Nephron (organoid): Measurements from ENCODE around the gene MFRP.

Source experiments
- H3K27ac Mint-ChIP-seq, 3 experiments: 2 replicates each; pipeline ENCODE4 v1.8.0; 2020; ENCODE audit warnings: mixed read lengths in 3 of 3, mild to moderate bottlenecking in 2 of 3, moderate library complexity in 1 of 3
- H3K27me3 Mint-ChIP-seq: 2 replicates; pipeline ENCODE4 v1.8.0; 2021; ENCODE audit warnings: low read depth, mild to moderate bottlenecking, moderate library complexity, mixed read lengths
- H3K36me3 Mint-ChIP-seq: 2 replicates; pipeline ENCODE4 v1.8.0; 2020; ENCODE audit warnings: low read depth, mixed read lengths
- H3K4me1 Mint-ChIP-seq: 2 replicates; pipeline ENCODE4 v1.8.0; 2020; ENCODE audit warnings: mixed read lengths
- H3K4me3 Mint-ChIP-seq, 3 experiments: 2 replicates each; pipeline ENCODE4 v1.8.0; 2020; ENCODE audit warnings: mild to moderate bottlenecking in 3 of 3, mixed read lengths in 3 of 3, moderate library complexity in 2 of 3
- H3K9me3 Mint-ChIP-seq: 2 replicates; pipeline ENCODE4 v1.8.0; 2020; ENCODE audit warnings: mixed read lengths
- TF ChIP-seq, protein P1 (sequence below), 3 experiments: fragments of 200-600 bp; sonication (generic); IDR thresholded peaks; one replicate each; pipeline ENCODE4 v1.5.0; 2021; ENCODE audit warnings: antibody characterized with exemption in 3 of 3; ENCODE audit not compliant: unreplicated experiment in 3 of 3

The MFRP gene

GRCh38 chr11:119361056-119361787 is 14.7 kb upstream of the MFRP start:
- TF ChIP-seq, protein P1, sequence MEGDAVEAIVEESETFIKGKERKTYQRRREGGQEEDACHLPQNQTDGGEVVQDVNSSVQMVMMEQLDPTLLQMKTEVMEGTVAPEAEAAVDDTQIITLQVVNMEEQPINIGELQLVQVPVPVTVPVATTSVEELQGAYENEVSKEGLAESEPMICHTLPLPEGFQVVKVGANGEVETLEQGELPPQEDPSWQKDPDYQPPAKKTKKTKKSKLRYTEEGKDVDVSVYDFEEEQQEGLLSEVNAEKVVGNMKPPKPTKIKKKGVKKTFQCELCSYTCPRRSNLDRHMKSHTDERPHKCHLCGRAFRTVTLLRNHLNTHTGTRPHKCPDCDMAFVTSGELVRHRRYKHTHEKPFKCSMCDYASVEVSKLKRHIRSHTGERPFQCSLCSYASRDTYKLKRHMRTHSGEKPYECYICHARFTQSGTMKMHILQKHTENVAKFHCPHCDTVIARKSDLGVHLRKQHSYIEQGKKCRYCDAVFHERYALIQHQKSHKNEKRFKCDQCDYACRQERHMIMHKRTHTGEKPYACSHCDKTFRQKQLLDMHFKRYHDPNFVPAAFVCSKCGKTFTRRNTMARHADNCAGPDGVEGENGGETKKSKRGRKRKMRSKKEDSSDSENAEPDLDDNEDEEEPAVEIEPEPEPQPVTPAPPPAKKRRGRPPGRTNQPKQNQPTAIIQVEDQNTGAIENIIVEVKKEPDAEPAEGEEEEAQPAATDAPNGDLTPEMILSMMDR (IDR thresholded peaks at IDR 0.05; ENCODE audit: unreplicated experiment in 3 of 3) = no peak
- Mint-ChIP-seq H3K36me3 (peaks cover 31% of the 10 kb centered on the region), H3K27ac (peak overlapping the region; percentile 74 to 90 (median 83)), H3K27me3 (peaks cover 47% of the 10 kb centered on the region), H3K4me1 (peaks cover 68% of the 10 kb centered on the region), H3K9me3 (no peaks in the 10 kb centered on the region), H3K4me3 (peak overlapping the region; percentile 77 to 87 (median 82))

DNA sequence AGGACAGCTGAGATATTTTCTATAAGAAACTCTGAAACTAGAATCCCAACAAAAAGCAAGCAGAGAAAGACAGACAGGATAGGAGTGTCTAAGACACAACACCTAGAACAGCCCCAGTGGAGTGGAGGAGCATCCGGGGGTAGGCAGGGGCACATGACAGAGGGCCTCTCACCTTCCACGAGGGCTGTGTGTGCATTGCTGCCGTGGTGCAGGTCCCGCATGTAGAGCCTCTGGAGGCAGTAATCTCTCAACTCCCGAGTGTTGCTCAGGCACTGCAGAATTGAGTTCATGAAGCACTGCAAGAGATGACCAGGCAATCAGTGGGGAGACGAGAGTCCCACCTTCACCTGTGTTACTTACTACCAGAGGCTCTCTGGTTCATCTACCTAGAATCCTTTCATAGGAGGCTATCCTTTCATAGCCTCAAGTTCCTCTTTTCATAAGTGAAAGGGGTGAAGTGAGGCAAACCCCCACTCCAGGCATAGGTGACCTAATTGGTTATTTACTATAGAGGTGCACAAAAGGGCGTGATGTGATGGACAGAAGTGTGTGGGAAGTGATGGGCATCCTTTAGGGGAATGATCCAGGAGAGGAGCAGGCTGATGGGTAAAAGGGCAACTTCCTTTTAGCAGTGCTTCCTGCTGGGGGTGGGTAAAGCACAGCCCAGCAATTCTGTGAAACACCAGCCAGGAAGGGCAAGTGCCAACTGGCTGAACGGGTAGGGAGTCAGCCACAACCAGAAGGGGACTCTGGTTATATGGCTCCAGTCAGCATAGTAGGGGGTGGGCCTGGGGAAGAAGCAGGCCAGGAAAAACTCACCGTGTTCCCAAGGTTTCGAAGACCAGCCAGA is 13.1 kb upstream of the MFRP start:
- no peaks in the 10 kb centered on the region for H3K9me3 Mint-ChIP-seq

DNA sequence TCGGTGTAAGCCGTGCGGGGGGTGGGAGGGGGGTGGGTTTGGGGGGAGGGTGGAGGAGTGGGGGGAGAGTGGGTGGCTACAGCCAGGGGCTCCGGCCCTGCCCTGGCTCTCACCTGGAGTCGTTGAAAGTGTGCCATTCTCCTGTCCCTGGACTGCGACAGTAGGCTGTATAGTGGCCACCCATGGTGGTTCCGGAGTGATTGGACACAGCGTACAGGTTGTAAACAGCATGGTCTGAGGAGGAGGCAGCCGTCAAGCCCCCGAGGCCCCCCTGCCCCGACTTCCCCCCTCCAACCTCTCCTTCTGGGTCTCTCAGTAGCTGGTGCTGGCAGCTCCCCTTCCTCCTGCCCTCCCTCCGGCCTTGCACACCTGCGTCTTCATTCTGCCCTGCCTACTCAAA is 10.6 kb upstream of the MFRP start:
- TF ChIP-seq, protein P1 (IDR thresholded peaks at IDR 0.05; ENCODE audit: unreplicated experiment in 3 of 3) = no peak
- Mint-ChIP-seq H3K4me3 (peak overlapping the region; percentile 74 to 75 (median 75)), H3K27me3 (peaks cover 32% of the 10 kb centered on the region), H3K27ac (peak overlapping the region in 1 of 3 experiments; percentile 73), H3K36me3 (peaks cover 34% of the 10 kb centered on the region), H3K4me1 (peaks cover 55% of the 10 kb centered on the region), H3K9me3 (no peaks in the 10 kb centered on the region)

More for the DNA sequence above, 13.1 kb upstream of the MFRP start:
- Mint-ChIP-seq H3K27me3 (peaks cover 42% of the 10 kb centered on the region), H3K4me1 (peaks cover 57% of the 10 kb centered on the region), H3K27ac (peak overlapping the region; percentile 3 to 38 (median 21)), H3K36me3 (peaks cover 34% of the 10 kb centered on the region), H3K4me3 (peak overlapping the region in 1 of 3 experiments; percentile 49)
- TF ChIP-seq, protein P1 (IDR thresholded peaks at IDR 0.05; ENCODE audit: unreplicated experiment in 3 of 3) = no peak

GRCh38 chr11:119356349-119357031 is 10.0 kb upstream of the MFRP start:
- H3K4me1 Mint-ChIP-seq = peaks cover 49% of the 10 kb centered on the region
- peak overlapping the region; percentile 11 to 81 (median 73) for H3K27ac Mint-ChIP-seq
- peaks cover 34% of the 10 kb centered on the region for H3K36me3 Mint-ChIP-seq
- peak overlapping the region; percentile 85 to 91 (median 90) for H3K4me3 Mint-ChIP-seq
- no peaks in the 10 kb centered on the region for H3K9me3 Mint-ChIP-seq
- H3K27me3 Mint-ChIP-seq = peaks cover 35% of the 10 kb centered on the region
- TF ChIP-seq, protein P1 (IDR thresholded peaks at IDR 0.05; ENCODE audit: unreplicated experiment in 3 of 3) = peak; percentile 97 to 99 (median 98)

GRCh38 chr11:119355091-119355843 is 8.8 kb upstream of the MFRP start:
- H3K4me1 Mint-ChIP-seq = peaks cover 44% of the 10 kb centered on the region
- H3K9me3 Mint-ChIP-seq = no peaks in the 10 kb centered on the region
- TF ChIP-seq, protein P1 (IDR thresholded peaks at IDR 0.05; ENCODE audit: unreplicated experiment in 3 of 3) = no peak
- peak overlapping the region; percentile 13 to 32 (median 30) for H3K4me3 Mint-ChIP-seq
- H3K27me3 Mint-ChIP-seq = peaks cover 40% of the 10 kb centered on the region
- H3K27ac Mint-ChIP-seq = no peak overlapping the region
- peaks cover 31% of the 10 kb centered on the region for H3K36me3 Mint-ChIP-seq
